GM21576 (cell line): ENCODE data around the gene TK2.

Source experiments
- ATAC-seq: cut with Tn5 transposase; IDR thresholded peaks from one replicate; pipeline ENCODE4 v1.9.1; 2021; ENCODE audit warnings: mild to moderate bottlenecking, moderate library complexity; ENCODE audit not compliant: unreplicated experiment

The TK2 gene

DNA sequence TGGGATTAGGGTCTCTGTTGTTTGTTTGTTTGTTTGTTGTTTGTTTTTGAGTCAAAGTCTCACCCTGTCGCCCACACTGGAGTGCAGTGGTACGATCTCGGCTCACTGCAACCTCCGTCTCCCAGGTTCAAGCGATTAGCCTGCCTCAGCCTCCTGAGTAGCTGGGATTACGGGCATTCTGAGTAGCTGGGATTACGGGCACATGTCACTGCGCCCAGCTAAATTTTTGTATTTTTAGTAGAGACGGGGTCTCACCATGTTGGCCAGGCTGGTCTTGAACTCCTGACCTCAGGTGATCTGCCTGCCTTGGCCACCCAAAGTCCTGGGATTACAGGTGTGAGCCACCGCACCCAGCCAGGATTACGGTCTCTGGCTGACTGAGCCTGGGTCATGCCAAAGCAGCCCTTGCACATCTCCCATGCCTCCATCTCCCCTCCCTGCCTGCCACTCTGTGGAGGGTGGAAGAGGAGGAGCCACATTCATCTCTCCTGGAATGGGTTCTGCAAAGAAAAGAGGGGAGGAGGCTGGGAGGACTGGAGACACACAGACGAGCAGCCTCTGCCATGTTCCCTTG is 63.6 kb downstream of the TK2 start:
- no peak for ATAC-seq

DNA sequence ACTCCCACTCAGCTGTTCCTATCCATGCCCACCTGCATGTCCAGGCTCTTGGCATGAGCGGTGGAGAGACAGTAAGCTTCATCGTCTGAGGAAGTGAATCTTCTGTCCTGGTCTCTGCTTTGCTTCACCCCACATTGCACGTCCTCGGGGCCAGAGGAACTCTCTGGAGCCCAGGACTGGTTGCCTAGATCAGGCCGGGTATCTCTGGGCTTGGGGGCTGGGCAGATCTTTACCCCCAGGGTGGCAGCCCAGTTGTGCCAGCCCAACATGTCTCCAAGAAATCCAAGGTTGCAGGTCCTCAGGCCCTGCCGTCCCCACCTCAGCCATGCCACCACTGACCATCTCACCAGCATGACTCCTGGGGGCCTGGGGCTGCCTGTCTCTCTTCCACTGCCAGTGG is 64.5 kb downstream of the TK2 start:
- ATAC-seq = no peak

DNA sequence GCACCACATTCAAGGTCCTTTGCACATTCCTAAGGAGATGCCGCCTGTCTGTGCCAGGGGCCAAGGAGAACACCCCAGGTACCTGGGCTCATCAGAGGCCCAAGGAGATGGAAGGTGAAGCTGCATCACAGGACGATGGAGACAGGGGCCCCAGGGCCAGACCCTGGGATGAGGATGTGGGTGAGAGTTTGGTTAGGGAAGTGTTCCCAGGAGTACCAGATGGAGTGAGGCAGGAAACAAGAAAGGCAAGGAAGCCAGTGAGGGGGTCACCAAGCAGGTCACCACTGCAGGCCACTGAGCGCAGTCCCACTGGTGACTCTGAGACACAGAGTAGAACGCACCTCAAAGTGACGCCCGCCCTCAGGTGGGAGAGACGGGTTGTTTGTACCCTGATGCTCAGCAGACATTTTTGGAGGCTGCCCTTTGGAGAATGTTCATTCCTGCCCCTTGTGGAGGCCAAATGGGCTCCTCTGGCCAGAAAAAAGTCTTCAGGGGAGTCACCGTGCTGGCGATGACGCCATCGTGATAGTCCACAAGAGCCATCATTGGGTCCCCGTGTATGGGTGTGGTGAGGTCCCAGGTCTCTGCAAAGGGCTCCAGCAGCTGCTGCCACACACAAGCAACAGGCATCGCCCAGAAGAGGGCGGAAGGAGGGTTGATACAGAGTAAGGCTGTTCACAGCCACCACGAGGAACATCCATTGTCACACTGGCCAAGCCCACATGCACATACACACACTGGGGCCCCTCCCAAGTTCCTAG is 65.3 kb downstream of the TK2 start:
- no peak for ATAC-seq

DNA sequence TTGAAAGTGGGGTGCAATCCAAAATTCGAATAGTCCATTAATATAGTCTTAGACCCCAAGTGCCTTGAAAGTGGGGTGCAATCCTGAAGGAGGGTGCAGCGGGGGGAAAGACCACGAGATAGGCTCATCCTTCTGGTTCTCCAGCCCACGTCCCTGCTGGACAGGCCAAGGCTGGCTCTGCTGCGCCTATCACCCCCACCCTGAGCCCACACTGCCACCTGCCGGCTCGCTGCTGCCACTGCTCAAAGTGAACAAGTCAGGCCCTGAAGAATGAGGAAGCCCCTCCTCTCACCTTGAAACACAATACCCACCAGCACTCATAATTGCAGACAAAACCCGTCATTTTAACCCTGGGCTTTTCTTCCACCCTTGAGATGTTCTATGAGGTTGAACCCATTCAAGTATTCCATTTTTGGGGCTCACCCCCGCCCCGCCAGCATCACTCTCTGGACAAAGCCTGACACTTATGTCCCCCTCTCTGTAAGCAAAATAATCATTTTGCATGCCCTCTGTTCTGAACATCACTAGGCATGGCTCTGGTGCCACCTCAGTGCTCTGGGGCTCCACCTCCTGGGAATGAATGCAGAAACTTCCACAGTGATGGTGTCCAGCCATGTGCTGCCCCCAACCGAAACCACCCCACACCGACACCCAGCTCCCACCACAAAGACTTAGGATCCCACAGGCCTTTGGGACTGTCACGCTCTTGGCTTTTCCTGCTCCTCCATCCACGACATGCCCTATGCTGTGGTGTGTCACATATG is 66.1 kb downstream of the TK2 start:
- ATAC-seq = peak; percentile 60

DNA sequence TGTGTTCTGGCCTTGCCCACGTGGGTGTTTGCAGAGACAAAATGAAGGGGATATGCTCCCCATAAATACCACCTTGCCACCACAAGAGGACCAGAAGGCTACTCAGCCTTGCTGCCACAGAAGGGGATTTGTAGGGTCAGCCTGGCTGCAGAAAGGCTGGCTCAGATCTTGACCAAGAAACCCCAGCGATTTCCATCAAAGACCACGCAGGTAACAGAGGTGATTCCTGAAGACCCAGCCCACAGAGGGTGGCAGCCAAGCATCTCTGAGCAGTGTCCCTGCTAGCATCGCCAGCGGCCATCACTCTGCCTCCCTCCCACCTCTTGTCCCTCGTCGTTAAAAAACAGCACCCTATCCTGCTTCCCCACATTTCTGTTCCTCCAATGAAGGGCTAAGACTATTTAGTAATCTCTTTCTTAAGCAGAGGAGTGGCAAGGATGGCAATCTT is 68.0 kb downstream of the TK2 start:
- ATAC-seq = no peak

DNA sequence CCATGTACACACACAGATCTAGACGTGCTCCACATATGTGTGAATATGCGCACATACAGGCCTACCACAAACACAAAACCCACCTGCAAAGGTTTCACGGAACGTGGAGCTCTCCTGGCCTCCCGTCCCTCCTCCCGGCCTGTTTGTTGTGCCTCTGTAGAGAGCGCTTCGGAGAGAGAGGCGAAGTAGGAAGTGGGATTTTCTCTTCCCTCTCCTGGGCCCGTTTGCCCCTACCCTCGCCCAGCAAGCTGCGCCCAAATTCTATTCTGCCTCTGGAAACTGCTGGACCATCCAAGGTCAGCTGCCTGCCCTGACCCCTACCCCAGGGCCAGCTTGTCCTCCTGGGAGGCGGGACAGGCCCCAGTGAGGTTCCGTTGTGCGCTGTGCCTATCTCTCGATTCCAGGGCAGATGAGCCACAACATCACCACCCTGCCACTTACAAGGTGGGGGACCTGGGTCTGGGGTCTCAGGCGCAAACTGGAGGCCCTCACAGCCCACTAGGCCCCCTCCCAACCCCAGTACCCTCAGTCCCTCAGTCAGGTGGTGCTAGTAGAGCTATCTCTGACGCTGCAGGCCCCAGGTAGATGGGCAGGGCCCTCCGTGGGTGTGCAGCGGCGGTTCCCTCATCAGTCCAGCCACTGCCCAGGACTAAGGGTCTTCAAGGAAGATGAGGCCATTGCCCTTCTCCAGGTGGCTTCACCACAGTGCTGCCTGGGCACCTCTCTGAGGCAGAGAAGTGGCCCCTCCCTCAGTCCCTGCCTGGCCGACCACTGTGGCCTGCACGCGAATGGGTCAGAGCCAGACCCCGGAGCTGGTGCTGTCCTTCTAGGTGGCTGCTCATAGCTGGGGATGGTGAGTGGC is 68.6 kb downstream of the TK2 start:
- ATAC-seq = no peak

DNA sequence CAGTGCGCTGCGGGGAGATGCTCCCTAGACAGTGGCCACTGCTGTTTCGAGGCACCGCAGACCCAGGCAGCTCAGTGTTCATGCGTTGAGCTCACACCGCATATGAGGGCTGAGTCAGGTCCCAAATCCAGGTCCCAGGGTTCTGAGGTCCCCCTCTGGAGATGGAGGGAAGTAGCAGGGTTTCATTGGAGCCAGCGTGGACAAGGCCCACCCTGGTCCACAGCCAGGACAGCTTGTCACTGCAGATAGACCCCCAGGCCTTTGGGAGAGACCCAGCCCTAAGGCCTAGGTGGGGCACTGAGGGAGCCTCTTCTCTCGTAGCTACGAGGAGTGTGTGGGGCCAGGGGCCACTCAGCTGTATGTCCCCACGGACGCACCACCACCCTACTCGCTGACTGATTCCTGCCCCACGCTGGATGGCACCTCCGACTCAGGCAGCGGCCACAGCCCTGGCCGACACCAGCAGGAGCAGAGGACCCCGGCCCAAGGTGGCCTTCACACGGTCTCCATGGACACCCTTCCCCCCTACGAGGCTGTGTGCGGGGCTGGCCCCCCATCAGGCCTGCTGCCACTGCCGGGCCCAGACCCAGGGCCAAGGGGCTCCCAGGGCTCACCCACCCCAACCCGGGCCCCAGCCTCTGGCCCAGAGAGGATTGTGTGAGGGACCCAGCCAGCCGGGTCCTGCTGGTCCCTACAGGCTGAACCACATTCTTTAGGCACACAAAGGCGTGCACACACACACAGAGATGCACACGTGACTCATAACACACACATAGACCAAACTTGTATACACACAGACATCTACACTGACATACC is 69.4 kb downstream of the TK2 start:
- ATAC-seq = no peak

GRCh38 chr16:66479661-66480264 is 70.2 kb downstream of the TK2 start:
- ATAC-seq = no peak

GRCh38 chr16:66478733-66479511 is 71.0 kb downstream of the TK2 start:
- peak; percentile 62 for ATAC-seq

DNA sequence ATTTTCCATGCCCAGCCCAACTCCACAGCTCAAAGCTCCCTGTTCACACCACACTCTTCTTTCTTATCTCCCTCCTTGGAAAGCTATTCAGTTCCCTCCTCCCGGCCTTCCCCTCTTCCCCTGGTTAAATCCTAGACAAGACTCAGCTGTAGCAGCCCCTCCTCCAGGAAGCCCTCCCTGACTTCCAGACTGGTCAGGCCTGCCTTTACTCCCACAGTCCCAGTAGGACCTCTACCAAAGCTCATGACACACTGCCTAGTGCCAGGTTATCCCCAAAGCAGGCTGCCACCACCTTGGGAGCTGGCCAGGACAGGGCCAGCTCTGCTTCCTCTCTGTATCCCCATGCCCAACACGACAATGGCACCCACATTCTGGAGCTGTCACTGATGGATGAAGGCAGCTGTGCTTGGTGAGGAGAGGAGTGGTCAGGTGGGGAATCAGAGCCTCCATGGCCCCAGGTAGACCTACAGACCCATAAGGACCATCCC is 72.8 kb downstream of the TK2 start:
- no peak for ATAC-seq

DNA sequence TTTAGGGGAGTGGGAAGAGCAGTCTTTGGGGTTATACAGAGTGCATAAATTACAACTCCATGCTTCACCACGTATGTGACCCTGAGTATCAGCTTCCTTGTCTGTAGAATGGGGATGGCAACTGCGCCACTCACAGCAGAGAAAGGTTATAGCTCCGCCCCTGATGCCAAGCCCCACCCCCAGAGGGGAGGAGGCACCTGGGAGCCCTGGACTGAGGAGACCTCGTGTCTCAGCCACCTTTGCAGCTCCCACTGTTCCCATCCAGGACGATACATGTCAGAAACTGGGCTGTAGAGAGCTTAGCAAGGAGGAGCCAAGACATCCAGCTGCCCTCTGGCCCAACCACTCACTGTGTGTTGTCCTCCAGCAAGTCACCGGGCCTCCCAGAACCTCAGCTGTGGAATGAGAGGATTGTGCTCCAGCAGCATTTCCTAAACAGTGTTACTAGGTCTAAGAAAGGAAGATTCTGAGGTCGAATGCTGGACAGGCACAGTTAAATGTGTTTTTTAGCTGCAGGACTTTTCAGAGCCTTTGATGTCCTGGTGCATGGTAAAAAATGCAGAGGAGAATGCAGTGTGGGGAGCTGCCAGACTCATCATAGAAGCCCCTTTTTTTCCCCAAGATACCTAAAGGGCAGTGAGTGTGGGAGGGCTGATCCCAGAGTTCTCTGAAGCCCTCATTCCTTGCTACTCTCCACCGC is 73.4 kb downstream of the TK2 start:
- ATAC-seq = no peak

- ATAC-seq = no peak
Measured at GRCh38 chr16:66475232-66475631, 74.7 kb downstream of the TK2 start.

- peak; percentile 80 for ATAC-seq
Measured at GRCh38 chr16:66474750-66475199, 75.1 kb downstream of the TK2 start.

DNA sequence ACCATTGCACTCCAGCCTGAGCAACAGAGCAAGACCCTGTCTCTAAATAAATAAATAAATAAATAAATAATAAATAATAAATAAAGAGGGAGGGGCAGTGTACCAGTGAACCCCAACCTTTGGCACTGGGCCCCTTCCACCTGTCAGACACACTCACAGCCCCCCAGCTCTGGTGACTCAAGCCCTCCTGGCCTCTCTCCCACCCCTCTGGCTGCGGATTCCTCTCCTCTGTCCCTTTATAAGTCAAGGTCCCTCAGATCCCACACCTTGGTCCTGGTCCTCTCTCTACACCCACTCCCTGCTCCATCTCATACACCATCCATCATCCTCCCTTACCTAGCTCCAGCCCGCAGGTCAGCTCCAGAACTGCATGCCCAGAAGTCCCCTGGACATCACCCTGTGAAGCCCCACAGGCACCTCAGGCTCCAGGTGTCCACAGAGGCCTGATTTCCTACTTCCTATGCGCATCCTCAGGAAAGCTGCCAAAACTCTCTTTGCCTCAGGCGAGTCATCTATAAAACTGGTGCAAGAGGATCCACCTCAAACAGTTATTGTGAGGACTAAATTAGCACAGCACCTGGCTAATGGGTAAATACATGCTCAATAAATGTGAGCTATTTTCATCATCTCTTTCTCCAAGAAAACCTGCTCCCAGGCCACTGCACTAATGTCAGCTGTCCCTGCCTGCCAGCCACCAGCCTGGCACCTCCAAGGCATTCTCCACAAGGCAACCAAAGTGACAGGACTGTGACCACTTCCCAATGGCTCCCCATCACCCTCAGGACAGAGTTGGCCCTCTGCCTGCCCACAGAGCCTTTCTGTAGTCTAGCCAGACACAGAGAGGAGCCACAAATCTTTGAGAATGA is 76.0 kb downstream of the TK2 start:
- ATAC-seq = no peak

DNA sequence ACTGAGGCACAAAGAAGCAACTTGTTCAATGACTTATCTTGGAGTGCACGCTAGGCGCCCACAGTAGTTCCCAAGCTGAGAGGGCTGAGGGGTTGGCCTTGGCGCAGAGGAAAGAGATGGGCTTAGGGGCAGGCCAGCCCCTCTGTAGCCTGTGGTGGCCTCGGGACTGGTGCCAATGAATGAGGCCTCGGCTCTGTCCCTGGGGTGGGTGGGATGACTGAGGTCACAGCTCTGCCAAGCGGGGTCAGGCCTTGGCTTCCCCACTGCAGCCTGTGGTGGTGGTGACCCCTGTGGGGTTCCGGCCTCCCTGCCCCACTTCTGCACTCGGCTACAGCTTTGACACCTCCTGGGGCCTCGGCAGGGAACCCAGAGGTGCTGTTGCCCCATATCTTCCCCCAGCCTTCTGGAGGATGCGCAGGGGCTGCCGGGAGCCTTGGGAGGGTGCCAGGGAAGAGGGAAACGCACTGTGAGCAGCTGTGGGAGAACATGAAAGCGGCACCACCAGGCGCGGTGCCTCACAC is 76.8 kb downstream of the TK2 start:
- no peak for ATAC-seq

DNA sequence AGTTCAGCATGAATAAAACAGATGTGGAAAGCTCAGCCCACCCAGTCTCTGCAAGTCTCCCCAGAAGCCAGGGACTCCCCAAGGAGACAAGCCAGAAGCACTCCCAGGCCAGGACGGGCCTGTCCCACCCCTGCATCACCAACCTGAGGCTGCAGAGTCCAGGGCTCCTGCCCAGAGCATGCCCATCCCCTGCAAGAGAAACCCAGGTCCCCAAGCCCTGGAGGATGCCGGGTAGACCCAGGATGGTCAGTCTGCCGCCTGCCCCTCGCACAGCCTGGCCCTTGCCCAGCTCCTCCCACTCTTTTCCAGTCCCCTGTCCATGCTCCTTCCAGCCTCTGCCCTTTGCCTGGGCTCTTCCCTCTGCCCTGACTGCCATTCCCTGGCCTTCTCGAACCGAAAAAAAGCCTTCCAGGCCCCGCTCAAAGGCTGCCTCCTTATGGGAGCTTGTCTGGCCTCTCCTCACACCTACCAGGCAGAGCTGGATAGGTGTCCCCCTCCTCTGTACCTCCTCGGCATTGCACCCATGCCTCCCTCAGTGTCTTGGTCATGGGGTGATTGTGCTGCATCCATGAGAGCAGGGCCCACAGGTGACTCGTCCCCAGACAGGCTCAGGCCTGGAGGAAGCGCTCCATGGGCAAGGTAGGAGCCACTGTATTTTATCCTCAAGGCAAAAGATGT is 78.1 kb downstream of the TK2 start:
- no peak for ATAC-seq
